Measurements from ENCODE around the gene UTP20.

UTP20 gene

DNA sequence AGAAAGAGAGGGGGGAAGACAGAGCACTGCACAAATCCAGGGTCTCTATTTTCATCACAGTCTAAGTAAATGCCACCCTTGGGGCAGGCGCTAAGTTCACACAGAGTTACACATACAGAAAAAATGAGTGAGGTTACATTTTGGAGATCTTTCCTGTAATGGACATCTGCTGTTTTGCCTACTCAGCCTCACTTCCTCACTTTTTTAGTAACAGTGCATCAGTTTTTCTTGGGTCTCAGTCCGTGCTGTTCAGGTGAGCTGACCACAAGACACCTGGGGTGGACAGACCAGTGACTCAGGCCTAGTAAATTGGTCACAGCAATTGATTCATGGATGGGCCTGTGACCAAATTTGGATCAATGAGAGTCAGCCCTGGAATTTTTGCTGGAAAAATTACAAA lies 36.3 kb upstream of the UTP20 start:
- TF ChIP-seq, protein P1, sequence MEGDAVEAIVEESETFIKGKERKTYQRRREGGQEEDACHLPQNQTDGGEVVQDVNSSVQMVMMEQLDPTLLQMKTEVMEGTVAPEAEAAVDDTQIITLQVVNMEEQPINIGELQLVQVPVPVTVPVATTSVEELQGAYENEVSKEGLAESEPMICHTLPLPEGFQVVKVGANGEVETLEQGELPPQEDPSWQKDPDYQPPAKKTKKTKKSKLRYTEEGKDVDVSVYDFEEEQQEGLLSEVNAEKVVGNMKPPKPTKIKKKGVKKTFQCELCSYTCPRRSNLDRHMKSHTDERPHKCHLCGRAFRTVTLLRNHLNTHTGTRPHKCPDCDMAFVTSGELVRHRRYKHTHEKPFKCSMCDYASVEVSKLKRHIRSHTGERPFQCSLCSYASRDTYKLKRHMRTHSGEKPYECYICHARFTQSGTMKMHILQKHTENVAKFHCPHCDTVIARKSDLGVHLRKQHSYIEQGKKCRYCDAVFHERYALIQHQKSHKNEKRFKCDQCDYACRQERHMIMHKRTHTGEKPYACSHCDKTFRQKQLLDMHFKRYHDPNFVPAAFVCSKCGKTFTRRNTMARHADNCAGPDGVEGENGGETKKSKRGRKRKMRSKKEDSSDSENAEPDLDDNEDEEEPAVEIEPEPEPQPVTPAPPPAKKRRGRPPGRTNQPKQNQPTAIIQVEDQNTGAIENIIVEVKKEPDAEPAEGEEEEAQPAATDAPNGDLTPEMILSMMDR (IDR thresholded peaks at IDR 0.05; ENCODE audit: borderline replicate concordance, insufficient read depth, low read depth, low read length), result no peak
- H3K4me3 ChIP-seq (ENCODE audit: low read depth, low read length), result no peak overlapping the region

DNA sequence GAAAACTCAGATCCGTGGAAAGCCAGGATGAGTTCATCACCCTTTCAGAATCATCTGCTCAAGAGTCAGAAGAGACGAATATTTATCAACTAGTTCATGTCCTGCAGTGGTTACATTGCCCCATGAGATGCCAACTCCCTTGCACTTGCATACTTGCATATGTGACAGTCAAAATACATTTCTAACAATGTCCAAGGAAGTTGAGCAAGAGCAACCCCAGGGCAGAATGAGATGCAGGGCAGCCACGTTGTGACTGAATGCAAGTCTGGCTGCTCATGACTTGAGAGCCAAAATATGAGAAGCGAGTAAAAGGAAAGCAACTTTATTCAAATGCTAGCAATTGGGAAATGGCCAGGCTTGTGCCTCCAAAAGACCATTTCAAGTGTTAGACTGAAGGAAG lies 23.6 kb upstream of the UTP20 start:
- TF ChIP-seq, protein P1 (IDR thresholded peaks at IDR 0.05; ENCODE audit: borderline replicate concordance, insufficient read depth, low read depth, low read length), result no peak

DNA sequence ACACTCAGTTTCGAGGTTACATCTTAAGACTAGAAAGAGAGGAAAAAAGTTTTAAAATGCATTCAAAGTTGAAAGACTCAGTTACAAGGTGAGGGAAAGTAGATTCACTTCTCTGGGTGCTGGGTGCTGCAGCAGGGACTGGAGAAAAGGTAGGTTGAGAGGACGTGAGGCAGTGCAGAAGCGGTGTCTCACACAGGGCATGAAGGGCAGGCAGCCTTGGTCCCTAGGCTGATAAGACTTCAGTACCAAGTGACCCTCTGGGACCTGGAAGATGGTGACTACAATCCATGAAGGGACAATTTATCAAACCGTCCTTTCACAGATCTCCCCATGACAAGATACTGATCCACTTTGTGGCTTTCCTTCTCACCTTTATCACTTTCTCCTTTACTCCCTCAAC lies 22.5 kb upstream of the UTP20 start:
- H3K4me3 ChIP-seq (ENCODE audit: low read depth, low read length), result no peak overlapping the region
- TF ChIP-seq, protein P1 (IDR thresholded peaks at IDR 0.05; ENCODE audit: borderline replicate concordance, insufficient read depth, low read depth, low read length), result no peak

More for the DNA sequence above, 23.6 kb upstream of the UTP20 start:
- H3K4me3 ChIP-seq (ENCODE audit: low read depth, low read length), result no peak overlapping the region

DNA sequence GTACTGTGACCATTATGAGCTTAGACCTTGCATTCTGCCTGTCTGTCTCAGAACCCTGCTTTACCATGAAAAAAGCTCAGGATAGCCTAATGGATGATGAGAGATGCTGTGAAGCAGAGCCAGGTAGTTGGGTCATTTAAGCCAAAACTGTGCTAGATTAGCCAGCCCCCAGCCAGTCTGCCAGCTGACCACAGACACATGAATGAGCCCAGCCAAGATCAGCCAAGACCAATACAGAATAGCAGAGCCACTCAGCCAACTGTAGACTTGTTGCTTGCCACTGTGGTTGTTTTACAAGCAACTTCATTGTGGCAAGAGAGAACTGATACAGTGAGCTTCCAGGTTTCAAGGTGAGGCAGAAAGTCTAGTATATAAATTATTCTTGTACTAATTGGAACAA lies 12.8 kb upstream of the UTP20 start:
- TF ChIP-seq, protein P1 (IDR thresholded peaks at IDR 0.05; ENCODE audit: borderline replicate concordance, insufficient read depth, low read depth, low read length), result no peak

DNA sequence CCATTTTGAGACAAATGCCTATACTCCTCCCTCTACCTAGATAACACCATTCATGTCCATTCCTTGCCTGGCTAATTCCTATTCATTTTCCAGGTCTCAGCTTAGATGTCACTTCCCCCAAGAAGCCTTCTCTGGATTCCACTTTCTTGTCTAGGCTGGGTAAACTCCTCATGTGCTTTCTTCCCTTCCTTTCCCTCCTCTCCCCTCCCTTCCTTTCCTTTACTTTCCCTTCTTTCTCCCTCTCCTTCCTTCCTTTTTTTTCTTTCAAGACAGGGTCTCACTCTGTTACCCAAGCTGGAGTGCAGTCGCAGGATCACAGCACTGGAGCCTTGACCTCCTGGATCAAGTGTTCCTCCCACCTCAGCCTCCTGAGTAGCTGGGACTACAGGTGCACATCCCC lies 3.5 kb upstream of the UTP20 start:
- TF ChIP-seq, protein P1 (IDR thresholded peaks at IDR 0.05; ENCODE audit: borderline replicate concordance, insufficient read depth, low read depth, low read length), result no peak
- H3K4me3 ChIP-seq (ENCODE audit: low read depth, low read length), result no peak overlapping the region

More for the DNA sequence above, 12.8 kb upstream of the UTP20 start:
- no peak overlapping the region for H3K4me3 ChIP-seq (ENCODE audit: low read depth, low read length)

DNA sequence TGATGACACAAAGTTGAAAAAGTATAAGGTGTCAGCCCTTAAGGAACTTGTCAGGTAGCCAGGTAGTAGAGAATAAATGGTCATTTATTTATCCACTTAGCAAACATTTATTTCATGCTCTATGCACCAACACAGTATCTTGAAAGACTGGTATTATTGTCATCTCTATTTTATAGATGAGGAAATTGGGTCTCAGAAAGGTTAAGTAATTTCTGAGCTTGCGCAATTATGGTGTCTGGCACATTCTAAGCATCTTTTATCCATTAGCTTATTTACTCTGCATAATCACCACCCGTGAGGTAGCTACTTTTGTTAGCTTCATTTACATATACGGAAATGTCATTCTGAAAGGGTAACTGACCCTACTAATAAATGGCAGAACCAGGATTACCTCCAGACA lies 2.5 kb upstream of the UTP20 start:
- TF ChIP-seq, protein P1 (IDR thresholded peaks at IDR 0.05; ENCODE audit: borderline replicate concordance, insufficient read depth, low read depth, low read length), result no peak
- H3K4me3 ChIP-seq (ENCODE audit: low read depth, low read length), result no peak overlapping the region

DNA sequence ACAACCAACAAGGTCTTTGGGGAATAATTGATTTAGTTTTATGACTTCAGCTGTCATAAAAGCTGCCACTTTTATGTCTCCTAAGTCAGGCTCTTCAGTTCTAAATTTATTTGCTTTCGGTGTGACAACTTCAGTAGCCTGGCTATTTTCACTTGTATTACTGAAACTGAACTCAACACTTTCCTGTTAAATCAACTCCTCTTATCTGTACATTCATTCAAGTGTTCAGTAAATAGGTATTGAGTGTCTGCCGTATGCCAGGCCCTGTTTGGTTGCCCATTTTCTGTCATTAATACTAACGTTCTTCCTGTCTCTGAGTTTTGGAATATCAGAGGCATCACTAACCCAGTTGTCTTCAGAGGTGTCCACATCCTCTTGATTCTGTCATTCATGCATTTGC lies 7.5 kb downstream of the UTP20 start:
- no peak overlapping the region for H3K4me3 ChIP-seq (ENCODE audit: low read depth, low read length)
- TF ChIP-seq, protein P1 (IDR thresholded peaks at IDR 0.05; ENCODE audit: borderline replicate concordance, insufficient read depth, low read depth, low read length), result no peak
